Measurements from ENCODE around the gene LAP3.

GRCh38 chr4:17562157-17562556, 14.8 kb upstream of the LAP3 start:
- no peak for TF ChIP-seq POLR2A (IDR thresholded peaks at IDR 0.05)
- TF ChIP-seq, protein P1, sequence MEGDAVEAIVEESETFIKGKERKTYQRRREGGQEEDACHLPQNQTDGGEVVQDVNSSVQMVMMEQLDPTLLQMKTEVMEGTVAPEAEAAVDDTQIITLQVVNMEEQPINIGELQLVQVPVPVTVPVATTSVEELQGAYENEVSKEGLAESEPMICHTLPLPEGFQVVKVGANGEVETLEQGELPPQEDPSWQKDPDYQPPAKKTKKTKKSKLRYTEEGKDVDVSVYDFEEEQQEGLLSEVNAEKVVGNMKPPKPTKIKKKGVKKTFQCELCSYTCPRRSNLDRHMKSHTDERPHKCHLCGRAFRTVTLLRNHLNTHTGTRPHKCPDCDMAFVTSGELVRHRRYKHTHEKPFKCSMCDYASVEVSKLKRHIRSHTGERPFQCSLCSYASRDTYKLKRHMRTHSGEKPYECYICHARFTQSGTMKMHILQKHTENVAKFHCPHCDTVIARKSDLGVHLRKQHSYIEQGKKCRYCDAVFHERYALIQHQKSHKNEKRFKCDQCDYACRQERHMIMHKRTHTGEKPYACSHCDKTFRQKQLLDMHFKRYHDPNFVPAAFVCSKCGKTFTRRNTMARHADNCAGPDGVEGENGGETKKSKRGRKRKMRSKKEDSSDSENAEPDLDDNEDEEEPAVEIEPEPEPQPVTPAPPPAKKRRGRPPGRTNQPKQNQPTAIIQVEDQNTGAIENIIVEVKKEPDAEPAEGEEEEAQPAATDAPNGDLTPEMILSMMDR (IDR thresholded peaks at IDR 0.05): no peak

All from uterus (tissue), 2 donors.